ENCODE measurements around the gene GRK5.
A peak's percentile ranks its signal among the peaks of the same experiment; 100 is the strongest.

Gene GRK5

GRCh38 chr10:119500821-119501220 lies 293.4 kb downstream of the GRK5 start:
- H3K4me3 ChIP-seq (ENCODE audit: low read depth, low read length): no peak overlapping the region
- no peak overlapping the region for H3K27ac ChIP-seq
- no peak for DNase-seq
- TF ChIP-seq, protein P1, sequence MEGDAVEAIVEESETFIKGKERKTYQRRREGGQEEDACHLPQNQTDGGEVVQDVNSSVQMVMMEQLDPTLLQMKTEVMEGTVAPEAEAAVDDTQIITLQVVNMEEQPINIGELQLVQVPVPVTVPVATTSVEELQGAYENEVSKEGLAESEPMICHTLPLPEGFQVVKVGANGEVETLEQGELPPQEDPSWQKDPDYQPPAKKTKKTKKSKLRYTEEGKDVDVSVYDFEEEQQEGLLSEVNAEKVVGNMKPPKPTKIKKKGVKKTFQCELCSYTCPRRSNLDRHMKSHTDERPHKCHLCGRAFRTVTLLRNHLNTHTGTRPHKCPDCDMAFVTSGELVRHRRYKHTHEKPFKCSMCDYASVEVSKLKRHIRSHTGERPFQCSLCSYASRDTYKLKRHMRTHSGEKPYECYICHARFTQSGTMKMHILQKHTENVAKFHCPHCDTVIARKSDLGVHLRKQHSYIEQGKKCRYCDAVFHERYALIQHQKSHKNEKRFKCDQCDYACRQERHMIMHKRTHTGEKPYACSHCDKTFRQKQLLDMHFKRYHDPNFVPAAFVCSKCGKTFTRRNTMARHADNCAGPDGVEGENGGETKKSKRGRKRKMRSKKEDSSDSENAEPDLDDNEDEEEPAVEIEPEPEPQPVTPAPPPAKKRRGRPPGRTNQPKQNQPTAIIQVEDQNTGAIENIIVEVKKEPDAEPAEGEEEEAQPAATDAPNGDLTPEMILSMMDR (IDR thresholded peaks at IDR 0.05; ENCODE audit: low read depth, low read length): no peak
- H3K9me3 ChIP-seq (ENCODE audit: severe bottlenecking): no peaks in the 10 kb centered on the region
- peaks cover 12% of the 10 kb centered on the region for H3K36me3 ChIP-seq
- H3K27me3 ChIP-seq (ENCODE audit: insufficient read depth, low read depth, severe bottlenecking): no peaks in the 10 kb centered on the region

DNA sequence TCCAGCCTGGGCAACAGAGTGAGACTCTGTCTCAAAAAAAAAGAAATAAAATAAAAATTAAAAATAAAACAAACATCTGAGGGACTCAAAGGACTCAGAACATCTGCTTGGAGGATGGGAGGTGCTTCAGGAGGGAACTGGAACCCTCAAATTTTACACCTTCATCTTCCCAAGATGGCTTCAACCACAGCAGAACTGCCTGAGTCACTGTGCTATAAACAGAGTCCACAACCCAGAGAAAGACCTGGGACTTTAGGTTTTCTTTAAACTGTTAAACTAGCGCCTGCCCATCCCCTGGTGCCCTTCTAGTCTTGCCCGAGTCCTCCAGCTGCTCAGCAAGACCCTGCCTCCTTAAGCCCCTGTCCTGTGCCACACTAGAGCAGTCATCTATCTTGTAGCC lies 294.3 kb downstream of the GRK5 start:
- Histone ChIP-seq H3K4me3 (ENCODE audit: low read depth, low read length) (no peak overlapping the region), H3K9me3 (ENCODE audit: severe bottlenecking) (no peaks in the 10 kb centered on the region), H3K27ac (no peak overlapping the region), H3K36me3 (peaks cover 12% of the 10 kb centered on the region), H3K27me3 (ENCODE audit: insufficient read depth, low read depth, severe bottlenecking) (no peaks in the 10 kb centered on the region)
- no peak for DNase-seq
- TF ChIP-seq, protein P1 (IDR thresholded peaks at IDR 0.05; ENCODE audit: low read depth, low read length): no peak

DNA sequence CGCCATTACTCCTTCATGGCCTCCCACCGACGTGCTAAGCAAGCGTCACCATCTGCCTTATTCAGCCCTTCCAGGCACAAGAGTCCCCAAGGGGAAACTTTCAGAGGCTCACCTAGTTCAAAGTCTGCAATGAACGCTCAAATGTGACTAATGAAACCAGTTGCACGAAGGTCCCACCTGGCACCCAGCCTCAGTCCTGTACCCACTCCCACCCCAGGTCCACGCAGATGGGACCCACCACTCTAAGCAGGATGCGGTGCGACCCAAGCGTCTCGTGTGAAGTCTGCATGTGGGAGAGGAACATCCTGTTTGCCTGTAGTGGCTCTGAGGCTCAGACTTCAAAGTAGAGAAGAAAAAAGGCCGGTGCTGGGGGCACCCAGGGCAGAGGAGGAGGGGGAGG lies 294.8 kb downstream of the GRK5 start:
- no peaks in the 10 kb centered on the region for H3K27me3 ChIP-seq (ENCODE audit: insufficient read depth, low read depth, severe bottlenecking)
- DNase-seq: no peak
- TF ChIP-seq, protein P1 (IDR thresholded peaks at IDR 0.05; ENCODE audit: low read depth, low read length): no peak

DNA sequence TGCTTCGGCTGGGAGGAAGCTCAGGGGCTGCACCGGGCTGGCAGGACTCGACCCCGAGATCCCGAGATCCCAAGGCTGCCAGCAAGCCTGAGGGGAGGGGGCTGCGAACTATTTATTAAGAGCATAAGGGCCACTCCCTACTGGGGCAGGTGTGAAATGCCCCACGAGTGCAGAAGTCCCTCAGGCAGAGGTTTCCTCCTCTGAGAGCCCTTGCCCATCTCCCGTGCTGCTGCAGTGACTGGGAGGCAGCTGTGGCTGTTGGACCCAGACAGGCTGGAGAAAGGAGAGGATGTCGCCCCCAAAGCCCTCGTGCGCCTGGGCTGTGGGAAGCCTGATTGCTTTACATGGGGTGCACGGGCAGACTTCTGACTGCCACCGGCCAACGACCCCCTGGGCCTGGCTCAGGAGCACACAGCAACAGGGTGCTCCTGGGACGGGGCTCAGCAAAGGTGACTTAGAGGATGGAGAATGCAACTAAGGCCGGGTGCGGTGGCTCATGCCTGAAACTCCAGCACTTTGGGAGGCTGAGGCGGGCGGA lies 295.3 kb downstream of the GRK5 start:
- Histone ChIP-seq H3K9me3 (ENCODE audit: severe bottlenecking) (no peaks in the 10 kb centered on the region), H3K4me3 (ENCODE audit: low read depth, low read length) (no peak overlapping the region), H3K27me3 (ENCODE audit: insufficient read depth, low read depth, severe bottlenecking) (no peaks in the 10 kb centered on the region), H3K27ac (no peak overlapping the region), H3K36me3 (peaks cover 12% of the 10 kb centered on the region)
- DNase-seq: no peak
- TF ChIP-seq, protein P1 (IDR thresholded peaks at IDR 0.05; ENCODE audit: low read depth, low read length): no peak

More for the DNA sequence above, 294.8 kb downstream of the GRK5 start:
- Histone ChIP-seq H3K36me3 (peaks cover 12% of the 10 kb centered on the region), H3K9me3 (ENCODE audit: severe bottlenecking) (no peaks in the 10 kb centered on the region), H3K4me3 (ENCODE audit: low read depth, low read length) (no peak overlapping the region), H3K27ac (no peak overlapping the region)

DNA sequence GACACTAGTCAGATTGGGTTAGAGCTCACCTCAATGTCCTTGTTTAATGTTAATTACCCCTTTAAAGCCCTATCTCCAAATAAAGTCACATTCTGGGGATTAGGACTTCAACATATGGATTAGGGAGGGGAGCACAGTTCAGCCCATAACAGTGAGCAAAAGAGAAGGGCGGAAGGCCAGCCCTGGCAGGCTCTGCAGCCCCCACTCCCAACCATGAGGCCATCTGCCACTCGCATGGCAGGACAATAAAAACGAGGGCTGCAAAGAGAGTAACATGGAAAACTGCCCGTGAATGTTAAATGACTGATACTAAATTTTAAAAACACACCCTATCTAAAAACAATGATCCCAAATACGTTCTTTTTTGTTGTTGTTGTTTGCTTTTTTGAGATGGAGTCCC lies 296.4 kb downstream of the GRK5 start:
- peak; percentile 73 for DNase-seq
- H3K27ac ChIP-seq: peak overlapping the region; percentile 57
- no peaks in the 10 kb centered on the region for H3K27me3 ChIP-seq (ENCODE audit: insufficient read depth, low read depth, severe bottlenecking)
- TF ChIP-seq, protein P1 (IDR thresholded peaks at IDR 0.05; ENCODE audit: low read depth, low read length): no peak
- H3K36me3 ChIP-seq: peaks cover 10% of the 10 kb centered on the region
- no peak overlapping the region for H3K4me3 ChIP-seq (ENCODE audit: low read depth, low read length)
- H3K9me3 ChIP-seq (ENCODE audit: severe bottlenecking): no peaks in the 10 kb centered on the region

DNA sequence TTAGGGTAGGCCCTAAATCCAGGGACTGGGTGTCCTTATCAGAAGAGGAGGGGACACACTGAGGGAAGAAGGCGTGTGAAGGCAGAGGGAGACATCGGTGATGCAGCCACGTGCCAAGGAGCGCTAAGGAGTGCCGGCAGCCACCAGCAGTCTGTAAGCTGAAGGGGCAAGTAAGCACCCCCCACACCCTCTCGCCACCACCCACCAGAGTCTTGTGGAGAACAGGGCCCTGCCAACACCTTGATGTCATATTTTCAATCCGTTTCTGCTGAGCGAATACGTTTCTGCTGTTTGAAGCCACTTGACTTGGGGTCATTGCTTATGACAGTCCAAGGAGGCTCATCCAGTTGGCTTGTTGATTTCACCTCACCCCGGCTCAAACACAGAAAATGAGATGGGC lies 297.3 kb downstream of the GRK5 start:
- H3K27me3 ChIP-seq (ENCODE audit: insufficient read depth, low read depth, severe bottlenecking): no peaks in the 10 kb centered on the region
- peaks cover 5% of the 10 kb centered on the region for H3K36me3 ChIP-seq
- H3K9me3 ChIP-seq (ENCODE audit: severe bottlenecking): no peaks in the 10 kb centered on the region
- TF ChIP-seq, protein P1 (IDR thresholded peaks at IDR 0.05; ENCODE audit: low read depth, low read length): no peak
- no peak overlapping the region for H3K4me3 ChIP-seq (ENCODE audit: low read depth, low read length)
- no peak for DNase-seq
- peak overlapping the region; percentile 57; the same call in 1 of the 2 replicates for H3K27ac ChIP-seq
